Globus pallidus (tissue), 1 donor: ENCODE measurements around the gene LLGL1.
"Not testable (repeated sequence)": the region's sequence is repeated elsewhere in the genome, so short reads cannot be mapped to it uniquely, and the experiment has no call there.

ENCODE experiments used
- DNase-seq: peaks from one replicate; pipeline ENCODE4 v3.0.0-alpha.2; 2015; ENCODE audit warnings: low spot score

LLGL1 gene

GRCh38 chr17:18194394-18194793 lies 31.0 kb upstream of the LLGL1 start:
- DNase-seq, result no peak

GRCh38 chr17:18194804-18195203 lies 30.6 kb upstream of the LLGL1 start:
- DNase-seq, result no peak

GRCh38 chr17:18195246-18195645 lies 30.2 kb upstream of the LLGL1 start:
- DNase-seq, result no peak

GRCh38 chr17:18197535-18198194 lies 27.8 kb upstream of the LLGL1 start:
- no peak for DNase-seq

- no peak for DNase-seq
Measured at GRCh38 chr17:18198530-18198929, 26.9 kb upstream of the LLGL1 start.

GRCh38 chr17:18201108-18201507 lies 24.3 kb upstream of the LLGL1 start:
- DNase-seq, result no peak

- DNase-seq, result no peak
Measured at GRCh38 chr17:18203308-18203707, 22.1 kb upstream of the LLGL1 start.

GRCh38 chr17:18205861-18206260 lies 19.6 kb upstream of the LLGL1 start:
- no peak for DNase-seq

- DNase-seq, result no peak
Measured at GRCh38 chr17:18206962-18207361, 18.5 kb upstream of the LLGL1 start.

GRCh38 chr17:18208092-18208491 lies 17.3 kb upstream of the LLGL1 start:
- DNase-seq, result no peak

- no peak for DNase-seq
Measured at GRCh38 chr17:18213666-18214270, 11.7 kb upstream of the LLGL1 start.

- DNase-seq, result not testable (repeated sequence)
Measured at GRCh38 chr17:18216906-18217305, 8.5 kb upstream of the LLGL1 start.

GRCh38 chr17:18217412-18218015 lies 7.9 kb upstream of the LLGL1 start:
- DNase-seq, result peak; percentile 68

GRCh38 chr17:18218756-18219415 lies 6.5 kb upstream of the LLGL1 start:
- DNase-seq, result no peak

- no peak for DNase-seq
Measured at GRCh38 chr17:18224053-18224386, 1.4 kb upstream of the LLGL1 start.

GRCh38 chr17:18224387-18225120 lies 881 bp upstream of the LLGL1 start:
- DNase-seq, result no peak

GRCh38 chr17:18225642-18226283 lies 328 bp downstream of the LLGL1 start:
- no peak for DNase-seq

- DNase-seq, result no peak
Measured at GRCh38 chr17:18226284-18226945, 980 bp downstream of the LLGL1 start.

- DNase-seq, result no peak
Measured at GRCh38 chr17:18227635-18228034, 2.2 kb downstream of the LLGL1 start.

GRCh38 chr17:18228176-18228682 lies 2.8 kb downstream of the LLGL1 start:
- peak; percentile 47 for DNase-seq

GRCh38 chr17:18229254-18229653 lies 3.8 kb downstream of the LLGL1 start:
- DNase-seq, result no peak
